Measurements from ENCODE around the gene RIPK1. TPM values are rescaled to one million over a fixed set of nuclear protein-coding genes. Genes with fewer than 3 reads are reported as not detected.

Gene RIPK1
- total and polyA plus RNA-seq, 9 of the 15 experiments (the other 6 are each of a cell fraction or from before 2014, with no cell fraction given): 3.8 to 24.9 (median 17.7) TPM

GRCh38 chr6:3068329-3069214, at the start of gene RIPK1 (continued):
- TF ChIP-seq XRCC3 (IDR thresholded peaks at IDR 0.05) (no peak), TCF15 (CRISPR knock-in tag; IDR thresholded peaks at IDR 0.05) (no peak; the same call in 1 of the 2 replicates), ZNF518B (CRISPR knock-in tag; IDR thresholded peaks at IDR 0.05) (no peak), POLR2A (conservative IDR thresholded peaks at IDR 0.05) (peak; percentile 95), ZFP36 (IDR thresholded peaks at IDR 0.05; ENCODE audit: low read depth, low read length, partially characterized antibody) (peak; percentile 54), TAF1 (IDR thresholded peaks at IDR 0.05; ENCODE audit: control insufficient read depth, extremely low read depth, insufficient read depth, low read length, severe bottlenecking) (peak; percentile 86), SLC30A9 (CRISPR knock-in tag; IDR thresholded peaks at IDR 0.05) (no peak), MXI1 (IDR thresholded peaks at IDR 0.05; ENCODE audit: low read depth, low read length) (no peak), BRF2 (IDR thresholded peaks at IDR 0.05; ENCODE audit: borderline replicate concordance, insufficient read depth, insufficient read length) (no peak), TAF9B (IDR thresholded peaks at IDR 0.05; ENCODE audit: partially characterized antibody) (peak; percentile 66), HNRNPL (IDR thresholded peaks at IDR 0.05; ENCODE audit: low read depth, low read length) (peak; percentile 91), EZH2 (IDR thresholded peaks at IDR 0.05; ENCODE audit: borderline replicate concordance, low read depth, low read length) (no peak), MAX (CRISPR knock-in tag; IDR thresholded peaks at IDR 0.05) (peak; percentile 38; the same call in 1 of the 2 replicates), ATF3 (IDR thresholded peaks at IDR 0.05) (no peak), ATF3 (CRISPR knock-in tag; conservative IDR thresholded peaks at IDR 0.05) (0 out of 2 replicates have a peak, but pooled peaks have one; percentile 36), ZNF699 (CRISPR knock-in tag; IDR thresholded peaks at IDR 0.05; ENCODE audit: insufficient replicate concordance) (no peak), PML (IDR thresholded peaks at IDR 0.05; ENCODE audit: low read length) (peak; percentile 85)
